ENCODE data around the gene DRAXIN. TPM values are rescaled to one million over a fixed set of nuclear protein-coding genes. Genes with fewer than 3 reads are reported as not detected.

The DRAXIN gene
- total RNA-seq, 2 donors from 2014 or later = 0.12 to 0.30 TPM

DNA sequence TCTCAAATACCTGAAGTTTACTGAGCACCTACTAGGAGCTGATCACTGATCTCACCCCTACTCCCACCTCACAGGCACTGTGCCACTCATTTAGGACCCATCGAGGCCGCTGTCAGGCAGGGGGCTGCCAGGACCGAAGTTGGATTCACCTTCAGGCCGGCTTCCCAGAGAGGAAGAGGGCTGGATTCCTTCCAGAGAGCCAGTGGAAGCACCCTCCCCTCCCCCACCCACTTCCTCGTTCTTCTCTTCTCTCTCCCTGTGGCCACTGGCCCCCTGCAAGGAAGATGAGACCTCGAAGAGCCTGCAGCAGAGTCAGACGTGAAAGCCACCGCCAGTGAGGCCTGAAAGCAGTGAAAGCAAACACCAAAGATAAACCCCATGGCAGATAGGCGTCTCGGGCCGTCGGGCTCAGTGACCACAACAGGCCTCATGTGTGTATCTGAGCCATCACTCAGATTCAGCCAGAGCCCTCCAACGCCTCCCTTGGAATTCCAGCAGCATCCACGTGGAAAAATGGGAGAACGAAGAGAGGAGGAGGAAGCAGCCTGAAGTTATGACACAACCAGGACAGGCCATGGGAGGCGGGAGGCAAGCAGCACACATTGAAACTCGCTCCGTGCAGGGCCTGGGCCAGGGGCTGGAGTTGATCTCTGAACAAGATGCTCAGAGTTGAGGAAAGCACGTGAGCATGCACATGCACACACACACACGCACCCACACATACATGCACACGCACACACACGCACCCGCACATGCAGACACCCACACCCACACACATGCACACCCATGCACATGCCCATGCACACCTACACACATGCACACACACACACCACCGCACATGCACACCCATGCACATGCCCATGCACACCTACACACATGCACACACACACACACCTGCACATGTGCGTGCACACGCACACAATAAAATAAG, 38.3 kb downstream of the DRAXIN start:
- H3K9me3 Mint-ChIP-seq = no peaks in the 10 kb centered on the region
- H3K4me3 Mint-ChIP-seq = peak overlapping the region; percentile 32 to 67
- ATAC-seq (replicated peaks in 1 of 2) (peak in 1 of 2 donors; percentile 50), DNase-seq (no peak)
- no peaks in the 10 kb centered on the region for H3K27me3 Mint-ChIP-seq (ENCODE audit: low read depth)
- peaks cover 38% of the 10 kb centered on the region for H3K4me1 Mint-ChIP-seq (ENCODE audit: low read depth)
- no peak overlapping the region for H3K27ac Mint-ChIP-seq
- H3K36me3 Mint-ChIP-seq (ENCODE audit: insufficient read depth in 2 of 2) = no peaks in the 10 kb centered on the region

DNA sequence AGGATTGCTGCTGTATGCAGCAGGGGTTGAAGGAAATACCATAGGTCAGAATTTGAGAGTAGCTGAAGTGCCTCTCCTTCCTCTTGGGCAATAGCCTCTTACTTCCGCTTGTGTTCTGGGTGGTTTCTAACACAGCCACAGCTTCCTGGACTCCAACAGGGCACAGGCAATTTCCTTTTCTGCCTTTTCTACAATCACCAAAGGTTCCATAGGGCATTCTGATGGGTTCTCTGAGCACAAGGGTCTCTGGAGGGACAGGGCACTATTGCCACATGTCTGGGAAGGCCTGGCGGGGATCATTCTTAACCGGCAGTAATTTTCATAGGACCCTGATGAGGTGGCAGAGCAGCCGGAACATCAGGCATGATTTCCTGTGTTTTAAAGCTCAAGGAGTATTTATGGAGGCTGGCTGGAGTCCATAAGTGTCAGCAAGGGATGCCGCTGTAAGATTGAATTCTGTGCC, 39.0 kb downstream of the DRAXIN start:
- Mint-ChIP-seq H3K9me3 (no peaks in the 10 kb centered on the region), H3K27ac (no peak overlapping the region), H3K36me3 (ENCODE audit: insufficient read depth in 2 of 2) (no peaks in the 10 kb centered on the region), H3K27me3 (ENCODE audit: low read depth) (no peaks in the 10 kb centered on the region), H3K4me1 (ENCODE audit: low read depth) (peaks cover 38% of the 10 kb centered on the region), H3K4me3 (peak overlapping the region; percentile 32 to 67)
- ATAC-seq (replicated peaks in 1 of 2) (peak; percentile 73 to 83), DNase-seq (peak; percentile 32 to 36)

DNA sequence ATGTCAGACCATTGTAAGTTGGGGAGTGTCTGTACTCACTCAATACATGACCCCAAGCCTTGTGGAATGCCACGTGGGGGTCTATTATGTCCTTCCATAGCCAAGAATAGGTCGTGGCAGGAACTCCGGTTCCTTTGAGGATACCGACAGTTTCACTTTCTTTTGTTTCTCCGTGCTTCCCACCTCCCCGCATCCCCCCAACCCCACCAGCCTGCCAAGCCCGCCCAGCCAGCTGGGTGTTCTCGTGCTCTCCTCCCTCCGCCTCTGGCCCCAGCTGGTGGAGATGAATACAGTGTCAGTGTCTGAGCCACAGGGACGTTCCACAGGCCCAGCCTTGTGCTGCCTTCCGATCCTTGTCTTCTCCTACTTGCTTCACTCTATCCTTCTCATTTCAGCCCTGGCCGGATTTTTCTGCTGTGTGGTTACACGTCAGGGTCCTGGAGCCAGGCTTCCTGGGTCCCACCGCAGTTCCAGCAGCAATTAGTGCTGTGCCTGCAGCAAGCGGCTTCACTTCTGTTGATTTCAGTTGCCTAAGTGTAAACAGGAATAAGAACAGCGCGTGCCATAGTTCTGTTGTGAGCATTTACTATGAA, 40.3 kb downstream of the DRAXIN start:
- ATAC-seq (replicated peaks in 1 of 2) (no peak), DNase-seq (peak in 1 of 2 donors; percentile 14)
- Mint-ChIP-seq H3K27ac (no peak overlapping the region), H3K27me3 (ENCODE audit: low read depth) (no peaks in the 10 kb centered on the region), H3K36me3 (ENCODE audit: insufficient read depth in 2 of 2) (peaks cover 0 to 1% of the 10 kb centered on the region in 2 donors), H3K4me1 (ENCODE audit: low read depth) (peaks cover 41% of the 10 kb centered on the region), H3K9me3 (no peaks in the 10 kb centered on the region), H3K4me3 (peak overlapping the region; percentile 57 to 82)

DNA sequence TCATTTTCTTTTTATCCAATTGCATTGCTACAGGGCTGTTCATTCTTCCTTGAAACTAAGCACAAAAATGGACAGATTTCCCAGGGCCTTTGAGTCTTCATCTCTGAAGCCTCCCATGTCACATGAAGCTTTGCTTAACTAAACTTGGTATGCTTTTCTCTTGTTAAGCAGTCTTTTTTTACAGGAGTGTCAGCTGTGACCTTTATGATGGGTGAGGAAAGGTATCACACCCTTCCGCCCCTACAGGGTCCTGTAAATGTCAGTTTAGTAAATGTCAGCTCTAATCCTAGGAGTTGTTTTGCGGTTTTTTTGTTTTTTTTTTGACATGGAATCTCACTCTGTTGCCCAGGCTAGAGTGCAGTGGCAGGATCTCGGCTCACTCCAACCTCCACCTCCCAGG, 41.8 kb downstream of the DRAXIN start:
- Mint-ChIP-seq H3K4me3 (peak overlapping the region in 1 of 2 donors; percentile 8), H3K27ac (no peak overlapping the region), H3K4me1 (ENCODE audit: low read depth) (peaks cover 52% of the 10 kb centered on the region)

DNA sequence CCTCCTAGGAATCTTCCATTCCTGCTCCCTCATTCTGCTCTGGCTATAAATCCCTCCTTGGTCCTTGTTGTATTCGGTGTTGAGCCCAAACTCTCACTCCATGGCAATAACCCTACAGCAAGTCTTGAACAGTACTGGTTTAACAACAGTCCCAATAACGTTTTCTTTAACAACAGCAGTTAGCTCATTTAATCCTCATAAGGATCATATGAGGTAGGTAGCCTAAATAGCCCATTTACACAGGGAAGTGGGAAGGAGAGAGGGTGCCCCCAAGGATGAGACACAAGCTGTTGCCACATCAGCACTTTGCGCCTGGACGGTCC, 44.0 kb downstream of the DRAXIN start:
- Mint-ChIP-seq H3K27me3 (ENCODE audit: low read depth) (no peaks in the 10 kb centered on the region), H3K4me1 (ENCODE audit: low read depth) (peaks cover 50% of the 10 kb centered on the region), H3K4me3 (peak overlapping the region in 1 of 2 donors; percentile 99), H3K9me3 (no peaks in the 10 kb centered on the region), H3K27ac (no peak overlapping the region), H3K36me3 (ENCODE audit: insufficient read depth in 2 of 2) (peaks cover 0 to 1% of the 10 kb centered on the region in 2 donors)
- DNase-seq (no peak), ATAC-seq (replicated peaks in 1 of 2) (no peak)

More for the DNA sequence above, 41.8 kb downstream of the DRAXIN start:
- DNase-seq = no peak
- peaks cover 0 to 1% of the 10 kb centered on the region in 2 donors for H3K36me3 Mint-ChIP-seq (ENCODE audit: insufficient read depth in 2 of 2)
- no peak for ATAC-seq (replicated peaks in 1 of 2)
- no peaks in the 10 kb centered on the region for H3K9me3 Mint-ChIP-seq
- no peaks in the 10 kb centered on the region for H3K27me3 Mint-ChIP-seq (ENCODE audit: low read depth)

DNA sequence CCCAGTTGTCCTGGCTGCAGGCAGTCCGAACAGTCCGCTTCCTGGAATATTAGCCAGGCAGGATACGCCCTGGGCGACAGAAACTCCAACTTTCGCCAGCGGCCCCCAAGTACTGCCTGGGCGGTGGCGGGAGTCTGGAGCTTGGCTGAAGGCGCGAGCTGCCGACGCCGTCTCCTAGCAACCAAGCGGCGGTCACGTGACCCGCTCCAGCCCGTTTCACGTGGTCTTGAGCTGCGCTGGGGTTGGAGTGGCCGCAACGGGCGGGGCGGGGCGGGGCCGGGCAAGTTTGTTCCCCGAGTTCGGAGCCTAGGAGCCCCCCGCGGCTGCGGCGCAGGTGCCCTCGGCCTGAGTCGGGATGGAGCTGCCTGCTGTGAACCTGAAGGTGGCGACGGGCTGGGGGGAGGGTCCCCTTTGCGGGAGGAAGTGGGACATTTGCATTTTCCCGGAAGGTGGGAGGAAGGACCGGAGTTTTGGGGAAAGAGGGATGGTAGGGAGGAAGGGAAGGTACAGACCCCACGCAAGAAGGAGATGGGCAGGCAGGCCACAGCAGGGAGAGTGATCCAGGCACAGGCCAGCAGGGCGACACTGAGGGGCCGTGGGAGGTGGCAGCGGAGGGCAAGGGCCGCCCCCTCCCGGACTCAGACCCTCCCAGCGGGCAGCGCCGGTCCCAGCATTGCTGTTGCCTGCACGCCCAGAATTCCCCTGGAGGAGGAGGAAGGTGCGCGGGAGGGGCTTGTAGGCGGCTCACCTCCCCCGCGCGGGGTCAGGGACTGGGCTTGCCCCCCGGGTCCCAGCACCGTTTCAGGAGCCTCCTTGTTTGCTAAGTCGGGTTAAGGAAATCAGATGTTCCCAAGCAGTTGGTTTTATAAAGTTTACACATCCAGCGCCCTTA, 44.6 kb downstream of the DRAXIN start, which contains the start of gene AGTRAP:
Gene AGTRAP, plus strand, starts transcription at position 283 of the 892 bp plus-strand sequence. Its CDS starts 73 bp downstream, at position 356.
- ATAC-seq (replicated peaks in 1 of 2) (peak; percentile 89 to 90), DNase-seq (peak; percentile 89 to 93)
- H3K36me3 Mint-ChIP-seq (ENCODE audit: insufficient read depth in 2 of 2) = peaks cover 0 to 1% of the 10 kb centered on the region in 2 donors
- H3K4me3 Mint-ChIP-seq = peak within 1 kb of the TSS; percentile 94 to 99
- peaks cover 50% of the 10 kb centered on the region for H3K4me1 Mint-ChIP-seq (ENCODE audit: low read depth)
- peak within 1 kb of the TSS; percentile 82 for H3K27ac Mint-ChIP-seq
- no peaks in the 10 kb centered on the region for H3K9me3 Mint-ChIP-seq
- H3K27me3 Mint-ChIP-seq (ENCODE audit: low read depth) = no peaks in the 10 kb centered on the region

DNA sequence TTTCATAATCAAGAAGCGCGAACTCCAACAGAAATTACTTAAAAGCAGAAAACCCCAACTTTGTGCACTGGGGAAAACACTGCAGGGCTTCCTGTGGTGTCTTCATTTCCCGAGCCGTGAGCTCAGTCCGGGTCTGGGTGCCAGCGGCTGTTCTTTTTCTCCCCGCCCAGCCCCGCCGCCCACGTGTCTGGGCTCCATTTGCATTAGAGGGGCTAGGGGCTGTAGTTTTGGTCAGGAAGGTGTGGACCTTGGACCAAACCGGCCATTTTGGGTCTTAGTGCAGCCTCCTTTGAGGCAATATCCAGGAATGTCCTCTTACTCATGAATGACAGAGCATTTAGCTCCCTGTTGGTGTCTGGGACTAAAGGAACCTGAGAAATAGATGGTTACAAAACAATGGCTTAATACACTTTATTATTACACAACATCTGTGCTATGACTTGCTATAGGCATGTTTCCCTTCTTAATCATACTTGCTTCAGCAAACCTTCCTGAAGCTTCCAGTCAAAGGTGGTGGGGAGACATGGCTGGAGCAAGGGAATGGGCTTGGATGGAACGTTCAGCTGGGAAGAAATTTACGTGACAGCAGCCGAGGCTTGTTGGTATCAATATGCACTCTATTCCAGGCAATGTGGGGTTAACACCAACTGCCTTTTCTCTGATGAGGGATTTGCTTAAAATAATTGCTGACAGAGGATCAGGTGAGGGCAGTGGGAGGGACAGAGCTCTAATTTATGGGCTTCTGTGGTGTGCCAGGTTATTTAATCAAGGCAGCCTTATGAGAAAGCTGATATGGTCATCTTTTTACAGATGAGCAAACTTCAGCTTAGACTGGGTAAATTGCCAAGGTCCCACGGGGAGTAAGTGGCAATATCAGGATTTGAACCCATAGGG, 45.5 kb downstream of the DRAXIN start:
- DNase-seq = peak; percentile 54 to 55
- H3K36me3 Mint-ChIP-seq (ENCODE audit: insufficient read depth in 2 of 2) = peaks cover 0 to 1% of the 10 kb centered on the region in 2 donors
- peak; percentile 49 to 56 for ATAC-seq (replicated peaks in 1 of 2)
- H3K4me3 Mint-ChIP-seq = peak overlapping the region; percentile 94 to 99
- H3K27me3 Mint-ChIP-seq (ENCODE audit: low read depth) = no peaks in the 10 kb centered on the region
- peaks cover 50% of the 10 kb centered on the region for H3K4me1 Mint-ChIP-seq (ENCODE audit: low read depth)
- H3K9me3 Mint-ChIP-seq = no peaks in the 10 kb centered on the region
- no peak overlapping the region for H3K27ac Mint-ChIP-seq

DNA sequence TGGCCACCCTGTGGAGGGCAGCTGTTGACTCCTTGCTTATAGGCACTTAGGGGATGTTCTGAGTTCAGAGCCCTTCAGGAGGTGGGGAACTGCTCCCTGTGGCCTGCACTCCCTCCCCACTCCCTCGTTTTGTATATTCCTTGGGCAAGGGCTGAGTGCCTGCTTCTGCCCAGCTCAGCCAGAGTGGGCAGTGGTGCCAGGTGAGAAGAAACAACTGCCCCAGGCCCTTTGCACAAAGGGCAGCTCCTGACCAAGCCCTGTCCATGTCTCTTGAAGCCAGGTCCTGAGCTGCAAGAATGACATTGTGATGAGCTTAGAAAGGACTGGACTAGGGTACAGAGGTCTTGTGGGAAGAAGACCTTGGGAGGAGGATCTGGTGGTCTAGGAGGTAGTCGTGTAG, 46.6 kb downstream of the DRAXIN start:
- H3K4me1 Mint-ChIP-seq (ENCODE audit: low read depth) = peaks cover 49% of the 10 kb centered on the region
- DNase-seq (no peak), ATAC-seq (replicated peaks in 1 of 2) (no peak)
- H3K27ac Mint-ChIP-seq = no peak overlapping the region
- H3K27me3 Mint-ChIP-seq (ENCODE audit: low read depth) = no peaks in the 10 kb centered on the region
- H3K36me3 Mint-ChIP-seq (ENCODE audit: insufficient read depth in 2 of 2) = peaks cover 0 to 1% of the 10 kb centered on the region in 2 donors
- H3K9me3 Mint-ChIP-seq = no peaks in the 10 kb centered on the region
- no peak overlapping the region for H3K4me3 Mint-ChIP-seq

DNA sequence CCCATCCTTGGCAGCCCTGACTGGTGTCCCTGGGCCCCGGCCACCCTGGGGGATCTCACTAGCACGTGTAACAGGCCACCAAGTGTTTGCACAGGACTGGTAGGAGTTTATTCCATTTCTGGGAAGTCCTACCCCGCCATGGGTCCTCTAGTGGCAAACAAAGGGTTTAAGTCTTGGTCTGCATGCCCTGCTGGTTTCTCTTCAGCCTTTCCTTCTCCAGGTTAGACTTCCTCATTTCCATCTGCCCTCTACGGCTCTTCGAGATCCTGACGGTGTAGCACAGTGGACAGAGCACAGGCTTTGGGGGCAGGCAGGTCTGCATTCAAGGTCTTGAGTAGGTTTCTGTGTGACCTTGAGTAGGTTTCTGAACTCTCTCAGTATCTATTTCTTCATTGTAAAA, 47.3 kb downstream of the DRAXIN start:
- H3K4me1 Mint-ChIP-seq (ENCODE audit: low read depth) = peaks cover 49% of the 10 kb centered on the region
- no peaks in the 10 kb centered on the region for H3K9me3 Mint-ChIP-seq
- no peak for ATAC-seq (replicated peaks in 1 of 2)
- DNase-seq = no peak
- H3K27me3 Mint-ChIP-seq (ENCODE audit: low read depth) = no peaks in the 10 kb centered on the region
- no peak overlapping the region for H3K27ac Mint-ChIP-seq
- peaks cover 0 to 1% of the 10 kb centered on the region in 2 donors for H3K36me3 Mint-ChIP-seq (ENCODE audit: insufficient read depth in 2 of 2)
- H3K4me3 Mint-ChIP-seq = no peak overlapping the region

DNA sequence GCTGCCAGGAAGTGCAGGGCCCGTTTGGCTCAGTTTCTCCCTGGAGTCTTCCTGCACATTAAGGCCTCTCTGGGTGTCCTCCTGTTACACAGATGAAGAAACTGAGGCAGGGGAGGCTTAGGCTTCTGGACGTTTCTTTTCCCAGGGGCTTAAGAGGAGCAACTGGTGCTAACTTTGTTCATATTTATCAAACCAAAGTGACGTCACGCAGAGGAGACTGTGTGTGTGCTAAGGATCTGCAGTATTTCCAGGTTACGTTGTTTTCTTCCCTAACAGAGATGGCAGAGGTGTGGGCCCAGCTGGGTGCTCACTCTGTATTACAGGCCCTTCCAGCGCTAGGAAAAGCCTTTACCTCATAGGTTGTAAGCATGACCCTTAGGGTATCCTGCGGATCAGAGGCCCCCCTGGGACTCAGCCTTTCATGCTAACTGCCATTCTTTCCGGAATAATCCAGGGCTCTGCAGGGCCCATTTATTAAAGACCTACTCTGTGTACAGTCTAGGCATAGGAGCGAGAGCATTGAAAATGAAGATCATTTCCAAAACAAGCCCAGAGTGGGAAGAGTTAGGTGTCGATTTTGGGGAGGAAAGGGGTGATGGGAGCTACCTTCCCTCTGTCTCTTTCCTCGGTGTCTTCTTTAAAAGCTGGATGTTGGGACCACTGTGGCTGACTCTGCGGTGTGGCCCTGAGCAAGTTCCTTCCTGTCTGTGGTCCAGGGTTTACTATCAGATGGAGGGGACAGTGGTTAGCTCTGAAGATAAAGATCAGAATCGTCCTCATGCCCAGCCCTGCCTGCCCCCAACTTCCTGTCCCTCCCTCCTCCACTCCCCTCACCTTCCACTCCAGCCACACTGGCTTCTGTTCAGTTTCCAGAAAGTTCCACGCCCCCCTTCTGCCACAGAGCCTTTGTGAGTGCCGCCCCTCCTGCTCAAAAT, 49.0 kb downstream of the DRAXIN start:
- ATAC-seq (replicated peaks in 1 of 2) = peak; percentile 45 to 47
- Mint-ChIP-seq H3K27ac (no peak overlapping the region), H3K27me3 (ENCODE audit: low read depth) (no peaks in the 10 kb centered on the region), H3K4me1 (ENCODE audit: low read depth) (peaks cover 50% of the 10 kb centered on the region), H3K4me3 (peak overlapping the region; percentile 61 to 64), H3K9me3 (no peaks in the 10 kb centered on the region), H3K36me3 (ENCODE audit: insufficient read depth in 2 of 2) (peaks cover 0 to 1% of the 10 kb centered on the region in 2 donors)
- DNase-seq = peak; percentile 41 to 42

DNA sequence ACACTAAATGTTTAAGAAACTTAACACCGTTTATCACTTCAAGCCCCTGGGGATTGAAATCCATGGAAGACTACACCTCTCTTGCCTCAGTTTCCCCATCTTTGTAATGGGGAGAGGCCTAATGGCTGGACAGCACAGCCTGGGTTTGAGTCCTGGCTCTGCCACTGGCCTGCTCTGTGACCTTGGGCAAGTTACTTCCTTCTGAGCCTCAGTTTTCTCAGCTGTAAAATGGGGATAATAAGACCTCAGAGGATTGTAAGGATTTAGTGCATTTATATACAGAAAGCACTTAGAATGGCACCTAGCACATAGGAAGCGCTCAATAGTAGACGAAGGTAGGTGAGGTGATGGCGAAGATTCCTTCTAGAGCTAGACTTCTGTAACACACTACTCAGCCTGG, 50.0 kb downstream of the DRAXIN start:
- no peak for DNase-seq
- ATAC-seq (replicated peaks in 1 of 2) = no peak
- no peaks in the 10 kb centered on the region for H3K27me3 Mint-ChIP-seq (ENCODE audit: low read depth)
- no peaks in the 10 kb centered on the region for H3K9me3 Mint-ChIP-seq
- peaks cover 60% of the 10 kb centered on the region for H3K4me1 Mint-ChIP-seq (ENCODE audit: low read depth)
- no peak overlapping the region for H3K27ac Mint-ChIP-seq
- H3K36me3 Mint-ChIP-seq (ENCODE audit: insufficient read depth in 2 of 2) = no peaks in the 10 kb centered on the region
- H3K4me3 Mint-ChIP-seq = peak overlapping the region in 1 of 2 donors; percentile 61

Measured in activated T-cell treated with anti-CD3 and anti-CD28 coated beads, Interleukin-2, amount 50 U/mL, for 72 hours (primary cell).